Sigmoid colon (tissue), 7 donors: ENCODE data around the gene ZCCHC7. TPM values are rescaled to one million over a fixed set of nuclear protein-coding genes. Genes with fewer than 3 reads are reported as not detected.

Source experiments
- DNase-seq: peaks from one replicate; pipeline ENCODE4 v3.0.0-alpha.2; 2019
- H3K27ac ChIP-seq, 4 donors: fragments of 200-600 bp; sonication (generic); one replicate each; pipeline ENCODE4 v1.5.1; 2016 to 2019; ENCODE audit warnings: mild to moderate bottlenecking in 1 of 4
- H3K27me3 ChIP-seq, 3 donors: fragments of 200-600 bp; sonication (generic); one replicate each; pipeline ENCODE4 v1.5.1; 2019; ENCODE audit warnings: mild to moderate bottlenecking in 1 of 3
- H3K36me3 ChIP-seq, 4 donors: fragments of 200-600 bp; sonication (generic); one replicate each; pipeline ENCODE4 v1.5.1; 2016 to 2019
- H3K4me1 ChIP-seq, 4 donors: fragments of 200-600 bp; sonication (generic); one replicate each; pipeline ENCODE4 v1.5.1; 2017 to 2019
- H3K4me3 ChIP-seq, 4 donors: fragments of 200-600 bp; sonication (generic); one replicate each; pipeline ENCODE4 v1.5.1; 2017 to 2019; ENCODE audit warnings: mild to moderate bottlenecking in 2 of 4, moderate library complexity in 1 of 4
- H3K9me3 ChIP-seq, 4 donors: fragments of 200-600 bp in 3 of 4; sonication (generic) in 3 of 4; one replicate each; pipeline versions ENCODE4 v1.5.1 to v1.6.1; 2013 to 2019
- CTCF ChIP-seq, 4 experiments: fragments of 450-650 bp in 3 of 4; fragments of 200-600 bp in 1 of 4; IDR thresholded peaks; one replicate each; pipeline ENCODE4 v1.5.1; 2016 to 2019; ENCODE audit warnings: antibody characterized with exemption in 4 of 4, mild to moderate bottlenecking in 3 of 4, moderate library complexity in 2 of 4
- EP300 ChIP-seq, 4 donors: sonication (generic); formaldehyde crosslinking; IDR thresholded peaks; one replicate each; pipeline ENCODE4 v1.6.1; 2017; ENCODE audit warnings: antibody characterized with exemption in 4 of 4
- POLR2A ChIP-seq, 2 donors: fragments of 450-650 bp; IDR thresholded peaks; one replicate each; pipeline ENCODE4 v1.6.1; 2016; ENCODE audit warnings: antibody characterized with exemption in 2 of 2, mild to moderate bottlenecking in 2 of 2, moderate library complexity in 2 of 2
- POLR2AphosphoS5 ChIP-seq, 4 donors: sonication (generic); formaldehyde crosslinking; IDR thresholded peaks; one replicate each; pipeline ENCODE4 v1.6.1; 2017; ENCODE audit warnings: antibody characterized with exemption in 4 of 4
- WGBS, 2 donors: extraction: QIAGEN DNeasy Blood & Tissue Kit; methylation state at CpG; one replicate each; pipeline ENCODE4 v1.1.7; 2013; 5-methylcytosine and 5-hydroxymethylcytosine counted together
- intact Hi-C: fragments of 100-400 bp; cut with DNase I; formaldehyde crosslinking; loops from one replicate; pipeline ENCODE4 v1.15.1; 2023
- polyA plus RNA-seq, 3 donors: library from polyadenylated mRNA; stranded (reverse); fragments of 200-250 nt; gene quantifications; one replicate each; pipeline ENCODE4 v1.2.3, GENCODE V29; 2013
- total RNA-seq, 4 donors: library from RNA; depleted of rRNA; stranded (reverse); fragments of >200 nt; gene quantifications; one replicate each; pipeline ENCODE4 v1.1.0, GENCODE V29; 2016
- donor health status: healthy with polysubstance abuse.
- donor health status: Bipolar disorder and iron deficiency.
- donor health status: healthy.

Gene ZCCHC7
- total and polyA plus RNA-seq, 7 donors, result 5.8 to 24.6 (median 19.1) TPM

GRCh38 chr9:37259951-37260350 is 139.6 kb downstream of the ZCCHC7 start:
- TF ChIP-seq CTCF (IDR thresholded peaks at IDR 0.05) (no peak), POLR2A (IDR thresholded peaks at IDR 0.05) (no peak), EP300 (IDR thresholded peaks at IDR 0.05) (no peak), POLR2AphosphoS5 (IDR thresholded peaks at IDR 0.05) (no peak)
- Histone ChIP-seq H3K36me3 (no peaks in the 10 kb centered on the region), H3K4me1 (peaks cover 0 to 5% (median 1%) of the 10 kb centered on the region in 4 donors), H3K27ac (no peak overlapping the region), H3K4me3 (no peak overlapping the region), H3K27me3 (no peaks in the 10 kb centered on the region), H3K9me3 (no peaks in the 10 kb centered on the region)
- intact Hi-C loops, result no loop called here
- DNase-seq, result no peak
- WGBS, 2 donors, result 97 to 98% methylated on average over 3 of the region's 3 CpGs

GRCh38 chr9:37262410-37262809 is 142.0 kb downstream of the ZCCHC7 start:
- no peaks in the 10 kb centered on the region for H3K36me3 ChIP-seq
- TF ChIP-seq EP300 (IDR thresholded peaks at IDR 0.05), result no peak
- TF ChIP-seq CTCF (IDR thresholded peaks at IDR 0.05), result peak in 1 of 4 experiments; percentile 17
- intact Hi-C loops, result no loop called here
- WGBS, 2 donors, result 85 to 86% methylated on average over 4 of the region's 4 CpGs
- H3K4me3 ChIP-seq, result no peak overlapping the region
- no peak for DNase-seq
- H3K27me3 ChIP-seq, result no peaks in the 10 kb centered on the region
- no peak overlapping the region for H3K27ac ChIP-seq
- H3K9me3 ChIP-seq, result no peaks in the 10 kb centered on the region
- H3K4me1 ChIP-seq, result peaks cover 0 to 9% (median 1%) of the 10 kb centered on the region in 4 donors

GRCh38 chr9:37264539-37264938 is 144.2 kb downstream of the ZCCHC7 start:
- 25 to 73% methylated on average over 1 of the region's 1 CpG for WGBS, 2 donors
- Histone ChIP-seq H3K4me3 (no peak overlapping the region), H3K9me3 (no peaks in the 10 kb centered on the region), H3K36me3 (no peaks in the 10 kb centered on the region), H3K4me1 (peaks cover 0 to 9% (median 1%) of the 10 kb centered on the region in 4 donors), H3K27ac (no peak overlapping the region), H3K27me3 (no peaks in the 10 kb centered on the region)
- TF ChIP-seq EP300 (IDR thresholded peaks at IDR 0.05) (no peak), CTCF (IDR thresholded peaks at IDR 0.05) (no peak), POLR2A (IDR thresholded peaks at IDR 0.05) (no peak), POLR2AphosphoS5 (IDR thresholded peaks at IDR 0.05) (no peak)
- intact Hi-C loops, result no loop called here
- no peak for DNase-seq

- H3K36me3 ChIP-seq, result no peaks in the 10 kb centered on the region
- TF ChIP-seq POLR2AphosphoS5 (IDR thresholded peaks at IDR 0.05) (no peak), POLR2A (IDR thresholded peaks at IDR 0.05) (no peak), CTCF (IDR thresholded peaks at IDR 0.05) (no peak), EP300 (IDR thresholded peaks at IDR 0.05) (no peak)
- H3K4me1 ChIP-seq, result peaks cover 0 to 9% (median 1%) of the 10 kb centered on the region in 4 donors
- WGBS, 2 donors, result 84 to 100% methylated on average over 1 of the region's 1 CpG
- H3K4me3 ChIP-seq, result no peak overlapping the region
- H3K27ac ChIP-seq, result no peak overlapping the region
- no peak for DNase-seq
- intact Hi-C loops, result no loop called here
- no peaks in the 10 kb centered on the region for H3K27me3 ChIP-seq
- no peaks in the 10 kb centered on the region for H3K9me3 ChIP-seq
Observed at GRCh38 chr9:37266630-37267029, 146.3 kb downstream of the ZCCHC7 start.

- no peak overlapping the region for H3K27ac ChIP-seq
- WGBS, 2 donors, result 96 to 97% methylated on average over 5 of the region's 5 CpGs
- no peaks in the 10 kb centered on the region for H3K9me3 ChIP-seq
- TF ChIP-seq POLR2A (IDR thresholded peaks at IDR 0.05), result no peak
- TF ChIP-seq POLR2AphosphoS5 (IDR thresholded peaks at IDR 0.05), result no peak
- H3K4me3 ChIP-seq, result no peak overlapping the region
- H3K36me3 ChIP-seq, result no peaks in the 10 kb centered on the region
- H3K4me1 ChIP-seq, result peaks cover 0 to 9% (median 1%) of the 10 kb centered on the region in 4 donors
- DNase-seq, result no peak
- no peaks in the 10 kb centered on the region for H3K27me3 ChIP-seq
- intact Hi-C loops, result no loop called here
Observed at GRCh38 chr9:37269221-37269620, 148.8 kb downstream of the ZCCHC7 start.
